Stimulated activated CD4-positive, alpha-beta T cell treated with anti-CD3 and anti-CD28 coated beads, Interleukin-15, amount 100 ng/mL, for 1 hour (primary cell): ENCODE results near the gene RAD9A.

Source experiments
- DNase-seq, 2 donors: peaks; one replicate each; pipeline ENCODE4 v3.0.0-alpha.2; 2020; ENCODE audit warnings: low read depth in 1 of 2, low spot score in 1 of 2

RAD9A gene

DNA sequence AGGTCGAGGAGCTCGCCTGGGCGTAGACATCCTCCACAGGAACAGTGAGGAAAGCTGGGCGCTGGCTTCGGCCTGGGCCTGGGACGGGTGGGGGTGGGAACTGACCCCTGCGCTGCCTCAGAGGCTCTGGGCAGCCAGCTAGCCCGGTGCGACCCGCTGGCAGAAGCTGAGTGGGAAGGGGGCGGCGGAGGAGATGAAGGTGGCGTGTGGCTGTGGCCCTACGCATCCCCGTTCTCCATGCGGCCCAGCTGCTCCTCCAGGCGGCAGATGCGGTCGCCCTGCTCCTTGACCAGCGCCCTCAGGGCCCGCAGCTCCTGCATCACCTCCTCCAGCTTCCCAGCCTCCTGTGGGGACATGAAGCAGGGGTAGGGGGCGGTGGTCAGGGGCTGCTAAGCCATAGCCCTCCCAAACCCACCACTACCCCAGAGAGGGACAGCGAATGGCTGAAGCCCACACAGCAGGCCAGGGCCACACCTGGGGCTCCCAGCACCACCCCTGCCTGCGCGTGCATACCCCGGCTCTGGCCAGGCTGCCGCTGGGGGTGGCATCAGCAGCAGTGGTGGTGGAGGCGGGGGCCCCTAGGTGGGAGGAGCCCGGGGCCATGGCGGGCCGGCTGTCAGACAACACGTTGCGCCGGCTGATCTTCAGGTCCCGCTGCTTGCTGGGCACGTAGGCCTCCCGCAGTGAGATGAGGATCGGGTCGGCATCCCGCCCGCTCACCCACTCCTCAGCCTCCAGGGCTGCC lies 46.5 kb downstream of the RAD9A start:
- DNase-seq: peak; percentile 57 to 66

DNA sequence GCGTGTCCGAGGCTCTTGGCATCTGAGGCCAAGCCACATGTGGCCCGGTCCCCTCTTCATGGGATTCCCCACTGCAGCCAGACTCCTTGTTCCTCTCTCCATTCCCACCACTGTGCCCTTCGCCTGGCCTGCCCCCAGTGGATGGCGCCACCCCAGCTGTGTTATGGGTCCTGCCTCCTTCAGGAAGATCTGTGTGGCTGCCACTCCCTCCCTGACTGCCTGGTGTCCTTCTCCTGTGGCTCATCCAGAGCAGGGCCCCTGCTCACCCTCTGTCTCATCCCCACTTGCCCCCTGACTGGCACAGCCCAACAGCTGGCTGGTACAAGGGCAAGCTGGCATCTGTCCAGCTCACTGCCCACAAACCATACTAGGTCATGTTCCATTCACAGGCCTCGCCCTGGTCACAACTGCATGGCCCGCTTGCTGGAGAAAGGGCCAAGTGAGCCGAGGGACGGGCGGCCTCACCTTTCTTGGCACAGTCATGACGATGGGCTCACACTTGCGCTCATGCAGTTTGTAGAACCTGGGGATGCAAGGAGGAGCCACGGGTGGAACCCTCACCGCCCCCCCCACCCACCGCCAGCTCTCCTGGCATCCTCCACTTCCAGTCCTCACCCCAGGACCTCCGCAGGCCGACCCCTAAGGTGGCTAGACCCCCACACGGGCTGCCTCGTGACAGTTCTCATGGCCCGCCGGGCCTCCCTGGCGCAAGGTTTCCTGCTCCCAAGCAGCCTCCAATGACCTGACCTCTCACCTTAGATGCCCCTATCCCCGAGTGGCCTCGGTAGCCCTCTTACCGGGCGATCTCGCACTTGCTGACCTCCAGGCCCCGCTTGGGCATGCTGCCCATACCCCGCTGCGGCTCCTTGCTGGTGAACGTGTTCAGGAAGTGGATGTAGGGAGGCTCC lies 47.8 kb downstream of the RAD9A start:
- DNase-seq: no peak

DNA sequence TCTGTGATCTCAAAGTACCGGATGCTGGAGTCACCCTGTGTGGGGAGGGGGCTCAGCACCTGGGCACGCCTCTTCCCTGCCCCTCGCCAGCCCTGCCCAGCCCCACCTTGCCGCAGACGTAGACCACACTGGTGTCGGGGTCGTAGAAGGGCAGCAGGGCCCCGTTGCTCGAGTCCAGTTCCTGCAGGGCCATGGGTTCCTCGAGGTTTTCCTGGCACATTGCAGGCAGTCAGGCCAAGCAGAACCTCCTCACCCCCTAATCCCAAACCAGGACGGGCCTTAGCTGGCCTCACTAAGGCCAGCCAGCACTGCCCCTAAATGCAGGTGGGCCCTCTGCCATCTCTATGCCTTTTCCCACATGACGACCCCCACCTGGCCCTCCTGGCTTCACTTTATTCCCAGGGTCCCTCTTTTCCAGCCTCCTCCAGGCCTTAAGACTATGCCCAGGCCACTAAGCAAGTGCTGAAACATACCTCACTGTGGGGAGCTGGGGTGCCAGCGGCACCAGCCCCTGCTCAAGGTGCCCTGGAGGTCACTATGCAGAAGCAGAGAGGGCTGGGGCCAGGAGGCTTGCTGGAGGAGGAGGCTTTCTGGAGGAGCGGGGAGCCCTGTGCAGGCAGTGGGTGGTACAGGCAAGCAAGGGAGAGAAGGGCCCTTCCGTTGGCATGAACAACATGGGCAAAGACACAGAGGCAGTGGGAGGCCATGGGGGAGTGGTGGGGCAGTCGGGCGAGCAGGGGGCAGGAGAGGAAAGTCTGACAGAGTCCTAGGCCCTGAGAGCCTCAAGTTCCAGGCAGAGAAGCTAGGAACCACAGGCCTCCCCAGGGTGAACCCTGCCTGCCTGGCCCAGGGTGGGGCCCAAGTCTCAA lies 48.7 kb downstream of the RAD9A start:
- no peak for DNase-seq

DNA sequence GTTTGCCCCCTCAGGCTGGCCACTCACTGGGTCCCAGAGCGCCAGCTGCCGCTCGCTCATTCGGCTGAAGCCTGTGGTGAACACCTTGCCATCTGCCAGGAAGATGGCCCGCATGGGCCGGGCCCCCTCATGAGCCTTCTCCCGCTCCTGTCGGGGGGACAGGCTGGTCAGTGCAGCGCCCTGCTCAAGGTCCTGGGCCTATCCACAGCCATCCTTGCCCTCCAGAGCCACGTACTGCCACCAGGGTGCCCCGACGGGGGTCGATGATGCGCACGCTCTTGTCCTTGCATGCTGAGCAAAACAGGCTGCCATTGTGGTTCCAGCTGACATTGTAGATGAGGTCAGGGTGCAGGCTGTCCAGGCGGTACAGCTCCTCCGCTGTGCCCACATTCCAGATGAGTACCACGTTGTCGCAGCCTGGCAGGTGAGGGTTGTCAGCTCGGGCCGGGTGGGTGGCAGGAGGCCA lies 49.3 kb downstream of the RAD9A start:
- DNase-seq: no peak

DNA sequence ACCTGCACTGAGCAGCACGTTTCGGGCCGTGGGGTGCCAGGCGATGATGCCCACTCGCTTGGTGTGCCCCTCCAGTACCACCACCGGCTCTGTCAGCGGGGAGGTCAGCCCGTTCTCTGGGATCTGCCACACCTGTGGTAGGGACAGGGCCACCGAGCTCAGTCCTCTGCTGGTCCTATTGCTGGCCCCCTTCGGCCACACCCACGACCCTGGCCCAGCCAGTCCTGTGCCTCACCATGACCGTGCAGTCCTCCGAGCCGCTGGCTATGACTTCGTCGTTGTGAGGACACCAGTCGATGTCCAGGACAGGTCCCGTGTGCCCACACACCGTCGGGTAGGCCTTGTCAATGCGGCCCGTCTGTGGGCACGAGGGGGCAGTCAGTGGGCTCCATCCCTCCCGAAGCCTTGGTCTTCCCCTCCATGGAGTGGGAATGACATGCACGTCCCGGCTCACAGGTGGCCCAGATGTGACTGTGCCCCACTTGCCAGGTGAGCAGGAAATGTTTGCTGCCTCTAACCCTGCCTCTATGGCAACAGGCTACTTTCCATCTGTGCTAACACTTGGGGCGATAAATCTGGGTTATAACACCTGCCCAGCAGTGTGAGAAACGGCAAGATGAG lies 50.1 kb downstream of the RAD9A start:
- no peak for DNase-seq

DNA sequence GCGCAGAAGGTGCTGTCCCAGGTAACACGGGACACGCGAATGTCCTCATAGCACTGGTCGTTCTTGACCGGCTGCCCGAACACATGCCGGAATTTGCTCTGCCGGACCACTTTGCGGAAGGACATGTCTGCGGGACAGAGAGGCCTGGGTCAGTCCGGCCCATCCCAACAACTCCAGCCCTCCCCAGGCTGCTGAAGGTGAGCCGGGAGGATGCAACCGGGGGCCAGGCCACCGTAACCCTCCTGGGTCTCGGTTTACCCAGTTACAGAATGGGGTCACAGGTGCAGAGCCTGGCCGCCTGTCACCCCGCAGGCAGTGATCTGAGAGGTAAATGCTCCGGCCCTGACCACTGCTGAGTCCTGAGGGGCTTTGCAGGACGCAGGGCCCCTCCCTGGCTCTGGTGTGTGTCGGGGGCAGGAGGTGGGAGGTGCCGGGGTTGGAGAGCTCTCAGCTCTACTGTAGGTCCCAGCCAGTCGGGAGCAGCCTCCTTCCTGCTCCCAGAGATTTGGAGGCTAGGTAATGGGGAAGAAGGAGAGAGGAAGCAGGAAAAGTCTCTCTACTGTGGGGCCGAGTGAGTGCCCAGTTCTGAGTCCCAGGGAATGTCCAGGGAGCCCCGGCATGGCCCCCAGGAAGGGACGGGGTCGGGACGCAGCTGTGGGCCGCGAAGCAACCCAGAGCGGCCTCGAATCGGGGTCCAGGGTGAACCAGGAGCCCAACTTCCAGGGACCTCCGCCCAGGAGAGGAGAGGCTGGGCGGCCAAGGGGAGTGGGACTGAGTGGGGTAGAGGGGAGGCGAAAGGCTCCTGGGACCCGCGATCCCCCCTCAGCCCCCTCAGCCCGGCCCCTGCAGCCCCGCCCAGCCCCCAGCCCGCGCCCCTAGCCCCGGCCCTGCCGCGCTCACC lies 51.0 kb downstream of the RAD9A start:
- no peak for DNase-seq

DNA sequence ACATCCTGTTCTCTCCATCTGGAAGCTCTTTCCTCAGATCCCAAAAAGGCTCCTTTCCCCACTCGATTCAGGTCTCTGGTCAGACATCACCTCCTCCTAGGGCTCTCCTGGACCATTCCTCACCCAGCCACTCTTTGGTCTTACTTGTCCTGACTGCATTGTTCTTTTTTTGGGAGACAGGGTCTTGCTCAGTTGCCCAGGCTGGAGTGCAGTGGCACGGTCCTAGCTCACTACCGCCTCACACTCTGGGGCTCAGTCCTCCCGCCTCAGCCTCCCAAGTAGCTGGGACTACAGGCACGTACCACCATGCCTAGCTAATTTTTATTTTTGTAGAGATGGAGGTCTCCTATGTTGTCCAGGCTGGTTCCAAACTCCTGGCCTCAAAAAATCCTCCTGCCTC lies 53.7 kb downstream of the RAD9A start:
- DNase-seq: no peak
